Left renal pelvis (tissue), 4 donors: ENCODE measurements around the gene STX11. TPM values are rescaled to one million over a fixed set of nuclear protein-coding genes. Genes with fewer than 3 reads are reported as not detected.
"Not testable (repeated sequence)": the region's sequence is repeated elsewhere in the genome, so short reads cannot be mapped to it uniquely, and the experiment has no call there.

ENCODE experiments used
- DNase-seq, 4 donors: peaks; one replicate each; pipeline ENCODE4 v3.0.0-alpha.2; 2013; ENCODE audit warnings: low read depth in 4 of 4, low spot score in 3 of 4
- polyA plus RNA-seq, 4 donors: library from polyadenylated mRNA; unstranded; fragments of 120-200 nt; gene quantifications; one replicate each; pipeline ENCODE4 v1.2.1, GENCODE V29; 2013; ENCODE audit not compliant: insufficient read length in 4 of 4

Gene STX11
- polyA plus RNA-seq, 4 donors = 0.82 to 2.7 (median 1.0) TPM

GRCh38 chr6:144170044-144170443, 19.7 kb downstream of the STX11 start:
- no peak for DNase-seq

DNA sequence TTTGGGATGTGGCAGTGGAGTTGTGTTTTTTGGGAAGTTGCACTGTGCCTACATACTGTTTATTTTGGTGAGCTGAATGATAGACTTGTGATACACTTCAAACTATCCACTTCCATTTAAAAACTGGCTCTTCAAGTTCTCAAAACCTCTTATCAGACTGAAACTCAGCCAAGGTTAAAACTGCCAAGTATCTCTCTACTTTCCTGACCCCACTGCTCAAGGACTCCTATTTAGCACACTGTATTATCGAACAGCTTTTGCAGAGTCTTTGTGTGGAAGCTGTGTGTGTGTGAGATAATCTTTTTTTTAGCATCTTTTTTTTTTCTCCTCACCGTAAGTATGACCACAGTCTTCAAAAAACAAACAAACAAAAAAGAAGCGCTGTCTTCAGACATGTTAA, 21.1 kb downstream of the STX11 start:
- no peak for DNase-seq

DNA sequence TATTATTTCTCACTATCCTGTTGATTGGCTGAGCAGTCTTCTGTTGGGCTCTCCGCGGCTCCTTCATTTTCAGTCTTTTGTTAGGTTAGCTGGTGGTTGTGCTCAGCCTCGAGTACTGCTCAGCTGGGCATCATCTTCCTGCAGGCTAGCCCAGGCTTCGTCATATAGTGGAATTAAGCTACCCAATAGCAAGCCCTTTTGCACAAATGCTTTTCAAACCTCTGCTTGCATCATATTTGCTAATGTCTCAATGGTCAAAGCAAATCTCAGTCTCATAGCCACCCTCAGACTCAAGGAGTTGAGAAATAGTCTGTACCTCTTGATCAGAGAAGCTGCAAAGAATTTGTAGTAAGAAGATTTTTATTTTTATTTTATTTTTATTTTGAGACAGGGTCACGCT, 23.7 kb downstream of the STX11 start:
- DNase-seq = no peak

DNA sequence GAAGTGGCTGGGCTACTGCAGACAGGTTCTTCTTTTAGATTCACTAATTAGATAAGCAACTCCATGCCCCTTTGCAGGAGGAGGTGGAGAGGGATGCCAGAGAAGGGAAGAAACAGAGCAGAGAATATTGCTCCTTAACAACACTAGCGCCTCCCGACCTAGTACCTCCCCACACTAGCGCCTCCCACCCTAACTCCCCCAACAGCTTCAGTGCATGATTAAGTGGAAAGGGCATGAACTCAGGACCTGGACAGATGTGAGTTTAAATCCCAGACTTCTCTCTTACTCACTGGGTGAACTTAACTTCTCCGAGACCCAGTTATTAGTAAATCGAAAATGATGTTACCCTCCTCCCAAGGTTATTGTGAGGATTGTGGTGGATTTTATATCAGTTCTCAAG, 25.7 kb downstream of the STX11 start:
- no peak for DNase-seq

DNA sequence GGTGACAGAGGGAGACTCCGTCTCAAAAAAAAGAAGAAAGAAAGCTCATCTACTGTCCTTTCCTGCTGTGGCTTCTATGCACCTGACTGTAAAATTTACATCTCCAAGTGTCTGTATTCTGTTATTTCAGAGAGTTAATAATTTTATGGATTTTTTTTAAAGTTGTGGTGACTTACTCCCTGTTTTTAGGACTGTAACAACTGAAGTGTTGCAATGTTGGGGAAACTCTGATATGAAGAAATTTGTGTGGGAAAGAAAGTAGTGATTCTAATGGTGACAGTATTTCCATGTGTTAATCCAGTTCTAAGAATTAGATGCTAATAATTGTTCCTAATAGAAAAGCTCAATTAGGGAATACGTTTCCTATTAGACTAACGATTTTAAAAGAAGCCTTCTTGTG, 27.4 kb downstream of the STX11 start:
- no peak for DNase-seq

GRCh38 chr6:144178323-144178722, 28.0 kb downstream of the STX11 start:
- DNase-seq = no peak

DNA sequence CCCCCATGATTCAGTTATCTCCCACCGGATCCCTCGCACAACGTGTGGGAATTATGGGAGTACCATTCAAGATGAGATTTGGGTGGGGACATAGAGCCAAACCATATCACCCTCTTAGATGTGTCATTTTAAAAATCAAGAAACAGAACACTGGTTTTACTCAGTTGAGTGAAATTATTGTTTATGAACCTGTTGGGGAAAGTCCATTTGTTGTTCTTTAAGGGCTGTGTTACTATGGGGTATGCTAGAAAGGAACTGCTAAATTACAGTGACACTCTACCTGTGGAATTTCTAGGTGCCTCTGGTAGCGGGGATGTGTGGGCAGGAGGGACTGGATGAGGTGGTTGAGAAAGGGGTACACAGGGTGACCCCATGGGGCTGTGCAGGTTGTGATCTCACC, 28.9 kb downstream of the STX11 start:
- no peak for DNase-seq

GRCh38 chr6:144179828-144180227, 29.5 kb downstream of the STX11 start:
- DNase-seq = no peak

GRCh38 chr6:144180354-144180753, 30.0 kb downstream of the STX11 start:
- not testable (repeated sequence) for DNase-seq

- DNase-seq = no peak
Observed at GRCh38 chr6:144181639-144182038, 31.3 kb downstream of the STX11 start.

GRCh38 chr6:144184186-144184585, 33.9 kb downstream of the STX11 start:
- DNase-seq = not testable (repeated sequence)

- DNase-seq = no peak
Observed at GRCh38 chr6:144185133-144185836, 35.0 kb downstream of the STX11 start.

DNA sequence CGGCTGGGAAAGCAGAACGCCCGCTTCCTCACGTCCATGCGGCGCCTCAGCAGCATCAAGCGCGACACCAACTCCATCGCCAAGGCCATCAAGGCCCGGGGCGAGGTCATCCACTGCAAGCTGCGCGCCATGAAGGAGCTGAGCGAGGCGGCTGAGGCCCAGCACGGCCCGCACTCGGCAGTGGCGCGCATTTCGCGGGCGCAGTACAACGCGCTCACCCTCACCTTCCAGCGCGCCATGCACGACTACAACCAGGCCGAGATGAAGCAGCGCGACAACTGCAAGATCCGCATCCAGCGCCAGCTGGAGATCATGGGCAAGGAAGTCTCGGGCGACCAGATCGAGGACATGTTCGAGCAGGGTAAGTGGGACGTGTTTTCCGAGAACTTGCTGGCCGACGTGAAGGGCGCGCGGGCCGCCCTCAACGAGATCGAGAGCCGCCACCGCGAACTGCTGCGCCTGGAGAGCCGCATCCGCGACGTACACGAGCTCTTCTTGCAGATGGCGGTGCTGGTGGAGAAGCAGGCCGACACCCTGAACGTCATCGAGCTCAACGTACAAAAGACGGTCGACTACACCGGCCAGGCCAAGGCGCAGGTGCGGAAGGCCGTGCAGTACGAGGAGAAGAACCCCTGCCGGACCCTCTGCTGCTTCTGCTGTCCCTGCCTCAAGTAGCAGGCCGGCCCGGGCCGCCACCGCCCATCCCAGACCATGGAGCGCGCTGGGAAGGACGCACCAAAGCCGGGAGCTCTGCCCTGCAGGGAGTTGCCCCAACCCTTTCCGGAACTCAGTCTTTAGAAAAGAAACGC, 36.7 kb downstream of the STX11 start:
- DNase-seq = no peak

GRCh38 chr6:144189351-144189750, 39.0 kb downstream of the STX11 start:
- DNase-seq = no peak

DNA sequence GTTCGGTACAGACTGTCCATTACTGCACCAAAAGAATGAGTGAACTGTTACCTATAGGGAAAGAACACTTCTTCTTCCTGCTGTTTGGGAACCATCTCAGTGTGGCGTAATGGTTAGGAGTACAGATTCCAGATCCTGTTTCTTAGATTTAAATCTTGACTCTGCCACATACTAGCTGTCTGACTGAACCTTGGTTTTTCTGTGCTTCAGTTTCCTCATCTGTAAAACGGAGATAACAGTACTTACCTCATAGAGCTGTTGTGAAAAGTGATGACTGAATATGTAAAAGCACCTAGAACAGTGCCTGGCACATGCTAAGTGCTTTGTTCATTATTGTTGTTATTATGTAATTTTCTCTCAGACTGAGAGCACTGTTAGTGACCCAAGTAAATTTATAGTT, 39.8 kb downstream of the STX11 start:
- no peak for DNase-seq

DNA sequence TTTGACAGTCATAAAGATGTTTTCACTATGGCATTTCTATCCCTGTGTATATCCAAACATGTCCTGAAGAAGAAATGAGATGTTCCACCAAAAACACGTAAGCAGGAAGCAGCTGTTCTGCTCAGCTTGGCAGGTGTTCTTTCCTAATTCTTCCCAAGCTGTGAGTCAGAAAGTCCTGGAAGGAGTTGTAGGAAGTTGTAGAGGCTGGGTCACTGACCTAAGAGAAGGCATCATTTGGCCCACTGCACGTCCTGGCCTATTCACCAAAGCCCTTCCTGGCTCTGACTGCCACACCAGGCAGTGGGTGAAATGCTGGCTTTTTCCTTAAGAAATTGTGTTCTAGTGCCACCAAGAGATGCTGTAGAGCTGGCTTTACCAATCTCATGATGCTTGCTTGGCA, 40.3 kb downstream of the STX11 start:
- DNase-seq = no peak

DNA sequence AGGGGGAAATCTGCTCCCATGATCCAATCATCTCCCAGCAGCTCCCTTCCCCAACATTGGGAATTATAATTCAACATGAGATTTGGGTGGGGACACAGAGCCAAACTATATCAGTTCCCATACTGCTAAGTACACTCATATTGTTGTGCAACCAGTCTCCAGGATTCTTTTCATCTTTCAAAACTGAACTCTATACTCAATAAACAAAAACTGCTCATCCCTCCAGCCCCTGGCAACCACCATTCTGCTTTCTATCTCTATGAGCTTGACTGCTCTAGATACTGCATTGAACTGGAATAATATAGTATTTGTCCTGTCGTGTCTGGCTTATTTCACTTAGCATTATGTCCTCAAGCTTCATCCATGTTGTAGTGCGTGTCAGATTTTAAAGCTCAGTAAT, 42.9 kb downstream of the STX11 start:
- no peak for DNase-seq

DNA sequence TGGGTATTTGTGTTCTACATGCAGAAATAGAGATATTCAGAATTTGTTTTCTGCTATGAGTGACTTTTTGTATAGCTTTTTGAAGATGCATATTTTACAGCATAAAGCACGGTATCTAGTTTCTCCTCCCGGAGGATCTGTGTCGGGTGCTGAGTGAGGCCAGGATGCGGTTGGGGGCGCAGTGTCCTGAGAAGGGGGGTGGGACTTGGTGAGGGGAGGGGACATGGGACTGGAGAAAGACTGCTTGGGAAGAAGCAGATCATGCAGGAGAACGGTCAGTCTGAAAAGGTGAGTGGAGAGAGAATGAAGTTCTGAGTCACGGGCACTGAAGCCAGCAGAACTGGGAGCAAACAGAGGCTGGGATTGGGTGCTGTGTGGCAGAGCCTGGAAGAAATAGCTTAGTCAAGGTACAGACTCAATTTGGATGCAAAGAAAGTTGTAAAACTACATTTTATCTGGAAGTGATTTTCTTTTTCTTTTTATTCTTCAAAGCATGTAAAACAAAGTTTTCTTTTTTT, 44.0 kb downstream of the STX11 start:
- DNase-seq = no peak

DNA sequence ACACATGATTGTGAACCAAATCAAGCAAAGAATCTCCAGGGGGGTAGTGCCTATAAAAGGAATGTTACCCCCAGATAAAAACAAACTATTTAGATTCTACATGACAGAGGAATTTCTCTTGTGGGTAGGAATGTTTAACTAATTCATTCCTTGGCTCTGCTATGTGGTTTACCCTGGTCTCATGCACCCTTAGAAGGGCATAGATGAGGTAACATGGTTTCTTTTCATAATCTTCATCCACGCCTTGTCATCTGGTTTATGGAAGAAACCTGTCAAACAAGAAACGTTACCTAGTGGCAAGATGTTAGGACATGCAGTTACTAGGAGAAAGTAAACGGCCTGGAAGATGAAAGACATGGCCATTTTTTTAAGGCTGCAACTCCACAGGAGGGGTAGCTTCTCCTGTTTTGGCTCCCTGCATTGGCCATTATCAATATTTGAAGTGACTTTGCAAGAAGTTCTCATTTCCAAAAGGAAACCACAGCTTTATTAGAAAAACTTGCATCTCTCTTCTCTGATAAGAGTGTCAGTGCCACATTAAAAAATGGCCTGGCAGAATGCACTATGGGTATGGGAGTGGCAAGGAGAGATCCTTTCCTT, 45.5 kb downstream of the STX11 start:
- no peak for DNase-seq

- DNase-seq = no peak
Observed at GRCh38 chr6:144197919-144198318, 47.6 kb downstream of the STX11 start.

DNA sequence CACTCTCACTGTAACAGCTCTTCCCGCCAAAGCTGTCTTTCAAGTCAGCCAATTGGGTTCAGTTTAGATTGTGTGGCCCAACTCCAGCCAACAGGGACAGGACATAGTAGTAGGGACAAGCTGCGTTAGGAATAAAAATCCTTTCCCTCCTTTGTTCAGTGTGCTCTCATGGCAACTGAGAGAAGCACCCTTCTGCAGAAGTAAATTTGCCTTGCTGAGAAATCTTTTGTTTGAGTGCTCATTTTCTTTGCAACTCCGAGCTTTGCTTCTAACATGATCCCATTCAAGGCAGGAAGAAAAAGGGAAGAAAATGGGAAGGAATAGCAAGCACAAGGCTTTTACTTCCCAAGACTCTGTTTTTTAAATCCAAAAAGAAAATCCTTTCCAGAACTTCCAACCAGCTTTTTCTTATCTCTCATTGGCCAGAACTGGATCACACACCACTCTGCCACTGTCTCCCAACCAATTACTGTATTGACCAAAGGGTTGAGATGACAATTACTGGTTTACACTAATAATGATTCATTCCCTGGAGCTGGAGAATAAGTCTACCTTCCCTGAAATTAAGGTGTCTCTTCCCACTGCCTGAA, 52.7 kb downstream of the STX11 start:
- no peak for DNase-seq
